B cell (primary cell): ENCODE data around the gene LMF2. TPM values are rescaled to one million over a fixed set of nuclear protein-coding genes. Genes with fewer than 3 reads are reported as not detected.

Experiments
- ATAC-seq: fragments of 200-7000 bp; cut with Tn5 transposase; one replicate; pipeline ENCODE4 v1.10.0; 2021; ENCODE audit warnings: low read depth, mild to moderate bottlenecking, moderate number of reproducible peaks, moderate library complexity
- CTCF ChIA-PET: fragments of 350-600 bp; sonication (Branson Sonifier 250); formaldehyde crosslinking; loops from one replicate; lab custom pipeline; 2021; ENCODE audit warnings: antibody characterized with exemption, inconsistent platforms; lab: Charles Lee
- POLR2A ChIA-PET: fragments of 350-600 bp; sonication (Branson Sonifier 250); formaldehyde crosslinking; loops from one replicate; lab custom pipeline; 2021; ENCODE audit warnings: antibody characterized with exemption; lab: Charles Lee
- DNase-seq: peaks from one replicate; pipeline ENCODE4 v3.0.0; 2013
- H2AFZ ChIP-seq: 2 replicates; pipeline ENCODE4 v1.6.1; 2012; ENCODE audit warnings: mild to moderate bottlenecking, low read depth, low read length; ENCODE audit not compliant: insufficient read depth, poor library complexity, severe bottlenecking
- H3K27ac ChIP-seq, 2 donors: 1 replicate in 1 of 2; 2 replicates in 1 of 2; pipeline ENCODE4 v1.5.1; 2012 to 2013; ENCODE audit warnings: low read length in 2 of 2, mild to moderate bottlenecking in 2 of 2, moderate library complexity in 1 of 2
- H3K27me3 ChIP-seq, 4 experiments: fragments of 200-600 bp in 1 of 4; sonication (generic) in 1 of 4; replicated peaks in 1 of 4; 1 replicate in 2 of 4; 2 replicates in 2 of 4; pipeline versions ENCODE4 v1.6.1 to v1.7.0; 2013 to 2016; ENCODE audit warnings: low read length in 3 of 4, mild to moderate bottlenecking in 2 of 4, mixed read lengths in 1 of 4, moderate library complexity in 1 of 4; ENCODE audit not compliant: insufficient read depth in 4 of 4, control insufficient read depth in 3 of 4; ENCODE audit errors: control extremely low read depth in 1 of 4
- H3K36me3 ChIP-seq, 2 experiments: replicated peaks in 1 of 2; 1 replicate in 1 of 2; 2 replicates in 1 of 2; pipeline versions ENCODE4 v1.6.1 to v1.7.1; 2013; ENCODE audit warnings: low read length in 1 of 2; ENCODE audit not compliant: insufficient read depth in 2 of 2, control insufficient read depth in 1 of 2; ENCODE audit errors: control extremely low read depth in 1 of 2, extremely low read depth in 1 of 2
- H3K4me1 ChIP-seq, 2 donors: fragments of 200-600 bp in 1 of 2; sonication (generic) in 1 of 2; 1 replicate in 1 of 2; 2 replicates in 1 of 2; pipeline versions ENCODE4 v1.5.1 to v1.6.1; 2013 to 2017; ENCODE audit warnings: low read length in 2 of 2; ENCODE audit not compliant: control insufficient read depth in 2 of 2, insufficient read depth in 2 of 2
- H3K4me2 ChIP-seq: replicated peaks from 2 replicates; pipeline ENCODE3; 2012; ENCODE audit warnings: mild to moderate bottlenecking, low read depth, low read length; ENCODE audit not compliant: poor library complexity, severe bottlenecking
- H3K4me3 ChIP-seq, 5 experiments: fragments of 200-600 bp in 1 of 5; sonication (generic) in 1 of 5; 1 replicate in 3 of 5; 2 replicates in 2 of 5; pipeline versions ENCODE4 v1.5.1 to v1.7.0; 2011 to 2016; ENCODE audit warnings: low read length in 4 of 5, mild to moderate bottlenecking in 4 of 5, low read depth in 2 of 5, control low read depth in 1 of 5, moderate library complexity in 1 of 5; ENCODE audit not compliant: insufficient read depth in 1 of 5; ENCODE audit errors: control extremely low read depth in 1 of 5, extremely low read depth in 1 of 5
- H3K79me2 ChIP-seq: fragments of 200-600 bp; sonication (generic); one replicate; pipeline ENCODE4 v1.6.0; 2016; ENCODE audit warnings: low read length; ENCODE audit not compliant: control insufficient read depth, insufficient read depth
- H3K9ac ChIP-seq: fragments of 200-600 bp; sonication (generic); 2 replicates; pipeline ENCODE4 v1.6.1; 2017; ENCODE audit warnings: mild to moderate bottlenecking, low read length, moderate library complexity
- H3K9me3 ChIP-seq, 3 donors: one replicate each; pipeline versions ENCODE4 v1.6.1 to v1.7.1; 2013; ENCODE audit warnings: low read length in 2 of 3; ENCODE audit not compliant: control insufficient read depth in 2 of 3, insufficient read depth in 1 of 3; ENCODE audit errors: control extremely low read depth in 1 of 3
- H4K20me1 ChIP-seq: 2 replicates; pipeline ENCODE4 v1.6.0; 2012; ENCODE audit warnings: mild to moderate bottlenecking, low read length; ENCODE audit not compliant: insufficient read depth, control insufficient read depth, poor library complexity, severe bottlenecking
- H3K27ac Mint-ChIP-seq: one replicate; pipeline ENCODE4 v1.8.0; 2021; ENCODE audit warnings: mixed read lengths
- H3K27me3 Mint-ChIP-seq: one replicate; pipeline ENCODE4 v1.8.0; 2021; ENCODE audit warnings: mixed read lengths
- H3K4me1 Mint-ChIP-seq: one replicate; pipeline ENCODE4 v1.8.0; 2021; ENCODE audit warnings: mixed read lengths
- H3K4me3 Mint-ChIP-seq: one replicate; pipeline ENCODE4 v1.8.0; 2021; ENCODE audit warnings: mixed read lengths
- H3K9me3 Mint-ChIP-seq: one replicate; pipeline ENCODE4 v1.8.0; 2022; ENCODE audit warnings: mixed read lengths; ENCODE audit not compliant: insufficient read depth
- EZH2 ChIP-seq: IDR thresholded peaks from 2 replicates; pipeline ENCODE4 v1.6.1; 2012; ENCODE audit warnings: borderline replicate concordance, low read depth, mild to moderate bottlenecking, moderate library complexity, low read length; ENCODE audit not compliant: insufficient read depth, poor library complexity, severe bottlenecking
- WGBS: methylation state at CpG from one replicate; pipeline ENCODE4 v1.1.5; 2013; ENCODE audit warnings: missing lambda C conversion rate; ENCODE audit not compliant: insufficient coverage; 5-methylcytosine and 5-hydroxymethylcytosine counted together
- intact Hi-C: fragments of 100-400 bp; cut with micrococcal nuclease; formaldehyde crosslinking; loops from one replicate; pipeline ENCODE4 v1.10.0; 2022
- polyA plus RNA-seq: library from polyadenylated mRNA; depleted of rRNA; stranded (reverse); fragments of >200 nt; gene quantifications from 2 replicates; pipeline ENCODE4 v1.2.3, GENCODE V29; 2012
- total RNA-seq, 2 donors: library from RNA; stranded (reverse); fragments of 120-200 nt in 1 of 2; gene quantifications; 1 replicate in 1 of 2; 2 replicates in 1 of 2; pipeline versions ENCODE4 v1.2.3 to v1.2.4, GENCODE V29; 2013 to 2022
- TF ChIP-seq, protein P1 (sequence below): fragments of 200-600 bp; IDR thresholded peaks from one replicate; pipeline ENCODE4 v1.8.0; 2022; ENCODE audit warnings: antibody characterized with exemption, mild to moderate bottlenecking

The LMF2 gene
- total and polyA plus RNA-seq, 2 donors (not counting 1 experiment from before 2014, with no cell fraction given) = 128 to 316 TPM

DNA sequence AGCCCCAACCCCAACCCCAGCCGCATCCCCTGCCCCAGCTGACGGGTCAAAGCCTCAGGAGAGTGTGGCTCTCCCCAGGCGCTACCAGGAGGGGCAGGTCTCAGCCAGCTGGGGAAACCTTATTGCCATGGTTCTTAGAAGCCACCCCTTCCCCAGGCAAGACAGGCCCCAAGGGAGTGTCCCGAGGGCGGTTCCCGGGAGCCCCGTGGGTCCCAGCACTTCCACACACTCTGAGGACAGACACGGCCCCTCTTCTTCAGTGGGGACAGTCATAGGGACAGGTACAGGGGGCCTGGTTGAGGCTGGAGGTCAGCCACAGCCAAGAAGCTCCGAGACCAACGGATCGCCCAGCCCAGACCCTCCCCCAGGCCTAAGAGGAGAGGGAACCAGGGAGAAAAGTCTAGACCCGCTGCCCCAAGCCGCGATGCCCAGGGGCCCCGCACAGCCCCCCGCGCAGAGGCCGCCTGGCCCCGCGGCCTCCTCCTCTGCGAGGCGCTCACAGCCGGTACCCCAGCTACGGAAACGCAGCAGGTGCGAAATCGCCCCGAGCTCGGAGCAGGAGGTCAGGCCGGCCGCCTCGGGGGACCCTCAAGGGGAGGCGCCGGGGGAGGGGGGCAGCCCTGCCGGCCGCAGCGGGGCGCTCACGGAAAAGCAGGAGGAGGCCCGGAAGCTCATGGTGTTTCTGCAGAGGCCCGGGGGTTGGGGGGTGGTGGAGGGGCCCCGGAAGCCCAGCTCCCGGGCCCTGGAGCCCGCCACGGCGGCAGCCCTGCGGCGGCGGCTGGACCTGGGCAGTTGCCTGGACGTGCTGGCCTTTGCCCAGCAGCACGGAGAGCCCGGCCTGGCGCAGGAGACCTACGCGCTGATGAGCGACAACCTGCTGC lies 40.8 kb upstream of the LMF2 start:
- TF ChIP-seq, protein P1, sequence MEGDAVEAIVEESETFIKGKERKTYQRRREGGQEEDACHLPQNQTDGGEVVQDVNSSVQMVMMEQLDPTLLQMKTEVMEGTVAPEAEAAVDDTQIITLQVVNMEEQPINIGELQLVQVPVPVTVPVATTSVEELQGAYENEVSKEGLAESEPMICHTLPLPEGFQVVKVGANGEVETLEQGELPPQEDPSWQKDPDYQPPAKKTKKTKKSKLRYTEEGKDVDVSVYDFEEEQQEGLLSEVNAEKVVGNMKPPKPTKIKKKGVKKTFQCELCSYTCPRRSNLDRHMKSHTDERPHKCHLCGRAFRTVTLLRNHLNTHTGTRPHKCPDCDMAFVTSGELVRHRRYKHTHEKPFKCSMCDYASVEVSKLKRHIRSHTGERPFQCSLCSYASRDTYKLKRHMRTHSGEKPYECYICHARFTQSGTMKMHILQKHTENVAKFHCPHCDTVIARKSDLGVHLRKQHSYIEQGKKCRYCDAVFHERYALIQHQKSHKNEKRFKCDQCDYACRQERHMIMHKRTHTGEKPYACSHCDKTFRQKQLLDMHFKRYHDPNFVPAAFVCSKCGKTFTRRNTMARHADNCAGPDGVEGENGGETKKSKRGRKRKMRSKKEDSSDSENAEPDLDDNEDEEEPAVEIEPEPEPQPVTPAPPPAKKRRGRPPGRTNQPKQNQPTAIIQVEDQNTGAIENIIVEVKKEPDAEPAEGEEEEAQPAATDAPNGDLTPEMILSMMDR = no peak
- no peak for TF ChIP-seq EZH2
- H3K9me3 ChIP-seq = no peaks in the 10 kb centered on the region
- no peaks in the 10 kb centered on the region for H3K36me3 ChIP-seq
- Mint-ChIP-seq H3K27ac (peak overlapping the region; percentile 84), H3K27me3 (no peaks in the 10 kb centered on the region), H3K9me3 (no peaks in the 10 kb centered on the region), H3K4me3 (peak overlapping the region; percentile 56), H3K4me1 (peaks cover 29% of the 10 kb centered on the region)
- H3K27me3 ChIP-seq = no peaks in the 10 kb centered on the region
- H4K20me1 ChIP-seq = no peaks in the 10 kb centered on the region
- DNase-seq (peak; percentile 71), ATAC-seq (peak; percentile 57)
- H3K4me1 ChIP-seq = peaks cover 32 to 43% of the 10 kb centered on the region in 2 donors
- ChIA-PET POLR2A (interaction anchor here (0.6 to 2.7 kb wide), 13 partner anchors 9 to 254 kb away, joined by 4 to 23 read pairs (median 7); partner anchors contain the start of genes CHKB, LMF2, NCAPH2 and SCO2), CTCF (interaction anchor here (0.8 to 3.9 kb wide), 10 partner anchors 9 to 241 kb away, joined by 3 to 19 read pairs (median 10); partner anchors contain the start of genes CHKB, PLXNB2, SCO2 and SYCE3)
- intact Hi-C loops = loop anchor here (1.0 to 2.0 kb wide), 3 partner anchors 9 to 35 kb away; partner anchors contain the start of genes CHKB and SYCE3
- 3% methylated on average over 56 of the region's 56 CpGs for WGBS
- H3K4me2 ChIP-seq = peak overlapping the region; percentile 98
- peak overlapping the region in 4 of 5 experiments; percentile 45 to 69 (median 58) for H3K4me3 ChIP-seq
- peak overlapping the region; percentile 71 for H3K9ac ChIP-seq
- peak overlapping the region; percentile 50 to 70 for H3K27ac ChIP-seq
- H2AFZ ChIP-seq = peak overlapping the region; percentile 93
- H3K79me2 ChIP-seq = peaks cover 23% of the 10 kb centered on the region
